Testis (tissue), 3 donors: Measurements from ENCODE around the gene NBEA. TPM values are rescaled to one million over a fixed set of nuclear protein-coding genes. Genes with fewer than 3 reads are reported as not detected.

Experiments used
- DNase-seq: peaks from one replicate; pipeline ENCODE4 v3.0.0-alpha.2; 2019
- H3K27ac ChIP-seq, 2 donors: fragments of 200-600 bp; sonication (generic); one replicate each; pipeline ENCODE4 v1.5.1; 2019
- H3K27me3 ChIP-seq: fragments of 200-600 bp; sonication (generic); one replicate; pipeline ENCODE4 v1.5.1; 2019
- H3K36me3 ChIP-seq: fragments of 200-600 bp; sonication (generic); one replicate; pipeline ENCODE4 v1.5.1; 2017; ENCODE audit warnings: low read depth; ENCODE audit errors: missing control alignments
- H3K4me1 ChIP-seq: fragments of 200-600 bp; sonication (generic); one replicate; pipeline ENCODE4 v1.5.1; 2019
- H3K4me3 ChIP-seq, 2 donors: fragments of 200-600 bp; sonication (generic); one replicate each; pipeline ENCODE4 v1.5.1; 2017 to 2019
- H3K9me3 ChIP-seq: fragments of 200-600 bp; sonication (generic); one replicate; pipeline ENCODE4 v1.5.1; 2017
- CTCF ChIP-seq, 3 experiments: fragments of 450-650 bp in 2 of 3; fragments of 200-600 bp in 1 of 3; sonication (generic) in 1 of 3; IDR thresholded peaks; one replicate each; pipeline ENCODE4 v1.5.1; 2016 to 2019; ENCODE audit warnings: antibody characterized with exemption in 3 of 3, mild to moderate bottlenecking in 2 of 3, moderate library complexity in 1 of 3
- POLR2A ChIP-seq: fragments of 450-650 bp; IDR thresholded peaks from one replicate; pipeline ENCODE4 v1.6.1; 2017; ENCODE audit warnings: antibody characterized with exemption, mild to moderate bottlenecking, moderate library complexity
- WGBS, 2 donors: methylation state at CpG; one replicate each; pipeline ENCODE4 v1.1.5; 2018; 5-methylcytosine and 5-hydroxymethylcytosine counted together
- intact Hi-C: fragments of 100-400 bp; cut with DNase I; formaldehyde crosslinking; loops from one replicate; pipeline ENCODE4 v1.15.1; 2023; ENCODE audit warnings: low total_unique reads
- polyA plus RNA-seq: library from polyadenylated mRNA; stranded (reverse); fragments of 350-450 nt; fragmentation: Illumina TruSeq; extraction: RNeasy Lipid Tissue Mini Kit (QIAGEN cat#74804); gene quantifications from one replicate; pipeline ENCODE4 v1.2.3, GENCODE V29; 2014; ENCODE audit warnings: low read depth, low replicate concordance; ENCODE audit not compliant: insufficient read depth
- total RNA-seq, 2 donors: library from RNA; depleted of rRNA; stranded (reverse); fragments of >200 nt; gene quantifications; one replicate each; pipeline ENCODE4 v1.2.3, GENCODE V29; 2016

Gene NBEA
- total and polyA plus RNA-seq, 3 donors from 2014 or later, result 8.6 to 22.2 (median 18.3) TPM

GRCh38 chr13:35411059-35411744 is 469.1 kb downstream of the NBEA start:
- Histone ChIP-seq H3K27ac (no peak overlapping the region), H3K36me3 (no peaks in the 10 kb centered on the region), H3K27me3 (no peaks in the 10 kb centered on the region), H3K4me1 (no peaks in the 10 kb centered on the region), H3K9me3 (no peaks in the 10 kb centered on the region), H3K4me3 (no peak overlapping the region)
- WGBS, 2 donors, result 71 to 98% methylated on average over 2 of the region's 2 CpGs
- intact Hi-C loops, result no loop called here
- DNase-seq, result no peak
- TF ChIP-seq POLR2A (no peak), CTCF (IDR thresholded peaks at IDR 0.05) (no peak)

GRCh38 chr13:35448465-35448864 is 506.4 kb downstream of the NBEA start:
- Histone ChIP-seq H3K4me1 (no peaks in the 10 kb centered on the region), H3K4me3 (no peak overlapping the region), H3K36me3 (no peaks in the 10 kb centered on the region), H3K27me3 (no peaks in the 10 kb centered on the region), H3K9me3 (no peaks in the 10 kb centered on the region), H3K27ac (no peak overlapping the region)
- 67 to 81% methylated on average over 1 of the region's 1 CpG for WGBS, 2 donors
- TF ChIP-seq POLR2A, result no peak
- DNase-seq, result no peak
- intact Hi-C loops, result no loop called here

- Histone ChIP-seq H3K4me1 (no peaks in the 10 kb centered on the region), H3K4me3 (no peak overlapping the region), H3K9me3 (no peaks in the 10 kb centered on the region), H3K27ac (no peak overlapping the region), H3K36me3 (no peaks in the 10 kb centered on the region), H3K27me3 (no peaks in the 10 kb centered on the region)
- 90 to 98% methylated on average over 2 of the region's 2 CpGs for WGBS, 2 donors
- intact Hi-C loops, result no loop called here
- TF ChIP-seq CTCF (IDR thresholded peaks at IDR 0.05) (no peak), POLR2A (no peak)
- DNase-seq, result no peak
Observed at GRCh38 chr13:35449821-35450220, 507.8 kb downstream of the NBEA start.

- no peak overlapping the region for H3K27ac ChIP-seq
- no peaks in the 10 kb centered on the region for H3K36me3 ChIP-seq
- WGBS, 2 donors, result 77 to 88% methylated on average over 1 of the region's 1 CpG
- no peaks in the 10 kb centered on the region for H3K9me3 ChIP-seq
- no peak for TF ChIP-seq CTCF (IDR thresholded peaks at IDR 0.05)
- TF ChIP-seq POLR2A, result no peak
- no peaks in the 10 kb centered on the region for H3K27me3 ChIP-seq
- intact Hi-C loops, result no loop called here
- H3K4me1 ChIP-seq, result no peaks in the 10 kb centered on the region
- no peak for DNase-seq
- H3K4me3 ChIP-seq, result no peak overlapping the region
Observed at GRCh38 chr13:35455022-35455421, 513.0 kb downstream of the NBEA start.

GRCh38 chr13:35457258-35457657 is 515.2 kb downstream of the NBEA start:
- no peaks in the 10 kb centered on the region for H3K27me3 ChIP-seq
- no peaks in the 10 kb centered on the region for H3K9me3 ChIP-seq
- intact Hi-C loops, result no loop called here
- DNase-seq, result no peak
- H3K27ac ChIP-seq, result no peak overlapping the region
- no peaks in the 10 kb centered on the region for H3K36me3 ChIP-seq
- WGBS, 2 donors, result 93 to 95% methylated on average over 3 of the region's 3 CpGs
- TF ChIP-seq POLR2A (no peak), CTCF (IDR thresholded peaks at IDR 0.05) (no peak)
- no peaks in the 10 kb centered on the region for H3K4me1 ChIP-seq
- no peak overlapping the region for H3K4me3 ChIP-seq
